GM19023 (cell line): ENCODE data around the gene RARS2.
"Not testable (repeated sequence)": the region's sequence is repeated elsewhere in the genome, so short reads cannot be mapped to it uniquely, and the experiment has no call there.

Experiments used
- ATAC-seq: cut with Tn5 transposase; IDR thresholded peaks from one replicate; pipeline ENCODE4 v1.9.1; 2021; ENCODE audit warnings: mild to moderate bottlenecking, moderate library complexity; ENCODE audit not compliant: unreplicated experiment

Gene RARS2, protein sequence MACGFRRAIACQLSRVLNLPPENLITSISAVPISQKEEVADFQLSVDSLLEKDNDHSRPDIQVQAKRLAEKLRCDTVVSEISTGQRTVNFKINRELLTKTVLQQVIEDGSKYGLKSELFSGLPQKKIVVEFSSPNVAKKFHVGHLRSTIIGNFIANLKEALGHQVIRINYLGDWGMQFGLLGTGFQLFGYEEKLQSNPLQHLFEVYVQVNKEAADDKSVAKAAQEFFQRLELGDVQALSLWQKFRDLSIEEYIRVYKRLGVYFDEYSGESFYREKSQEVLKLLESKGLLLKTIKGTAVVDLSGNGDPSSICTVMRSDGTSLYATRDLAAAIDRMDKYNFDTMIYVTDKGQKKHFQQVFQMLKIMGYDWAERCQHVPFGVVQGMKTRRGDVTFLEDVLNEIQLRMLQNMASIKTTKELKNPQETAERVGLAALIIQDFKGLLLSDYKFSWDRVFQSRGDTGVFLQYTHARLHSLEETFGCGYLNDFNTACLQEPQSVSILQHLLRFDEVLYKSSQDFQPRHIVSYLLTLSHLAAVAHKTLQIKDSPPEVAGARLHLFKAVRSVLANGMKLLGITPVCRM

DNA sequence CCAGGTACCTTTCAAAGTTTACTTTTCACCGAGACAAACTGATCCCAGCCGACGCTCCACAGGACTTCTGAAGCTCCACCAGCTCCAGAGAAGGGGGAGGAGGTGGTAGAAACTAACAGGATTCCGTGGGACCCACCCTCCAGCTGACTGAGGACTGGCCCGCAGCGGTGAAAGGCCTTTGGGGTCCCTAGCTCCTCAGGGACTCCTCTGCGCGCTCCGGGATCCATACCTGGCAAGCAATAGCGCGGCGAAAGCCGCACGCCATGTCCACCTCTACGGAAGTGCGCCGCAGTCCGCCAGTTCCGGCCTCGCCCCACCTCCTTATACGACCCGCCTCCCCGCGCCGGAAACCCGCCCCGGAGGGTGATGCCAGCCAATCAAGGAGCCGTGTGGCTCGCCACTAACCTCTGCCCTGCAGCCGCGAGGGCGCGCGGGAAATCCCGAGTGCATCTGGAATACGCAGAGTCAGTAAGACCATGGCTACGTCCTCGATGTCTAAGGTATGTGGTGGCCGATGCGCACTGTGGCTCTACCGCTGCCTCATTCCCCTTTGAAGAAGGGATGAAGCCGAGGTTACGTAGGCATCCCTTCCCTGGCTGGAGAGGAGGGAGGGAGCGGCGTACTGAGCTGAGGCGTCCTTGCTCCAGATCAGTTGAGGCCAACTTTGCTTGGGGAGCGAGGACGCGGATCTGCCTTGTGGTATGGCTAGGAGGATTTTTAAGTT is at the start of gene RARS2, which contains the start of gene ORC3:
Gene RARS2, minus strand, starts transcription at position 295 of the 724 bp plus-strand sequence. Its CDS starts 30 bp downstream, at position 265.
Gene ORC3, plus strand, starts transcription at position 443 of the 724 bp plus-strand sequence. Its CDS starts 34 bp downstream, at position 477.
- ATAC-seq = peak; percentile 100

DNA sequence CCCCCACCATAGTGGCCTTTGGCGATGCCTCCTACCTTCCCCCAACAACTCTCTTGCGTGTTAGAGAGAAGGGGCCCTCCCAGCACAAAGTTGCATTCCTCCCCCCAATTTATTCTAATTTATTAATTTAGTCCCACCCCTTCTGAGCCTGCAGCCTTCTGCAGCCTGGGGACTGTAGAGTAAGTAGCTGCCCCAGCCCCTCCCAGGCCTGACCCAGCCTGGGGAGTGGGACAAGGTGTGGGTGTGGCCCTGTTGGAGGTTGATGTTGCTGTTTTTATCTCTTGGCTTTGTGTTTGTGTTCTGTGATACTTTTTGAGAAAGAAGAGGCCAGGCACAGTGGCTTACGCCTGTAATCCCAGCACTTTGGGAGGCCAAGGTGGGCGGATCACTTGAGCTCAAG is 49.6 kb upstream of the RARS2 start:
- ATAC-seq = no peak

DNA sequence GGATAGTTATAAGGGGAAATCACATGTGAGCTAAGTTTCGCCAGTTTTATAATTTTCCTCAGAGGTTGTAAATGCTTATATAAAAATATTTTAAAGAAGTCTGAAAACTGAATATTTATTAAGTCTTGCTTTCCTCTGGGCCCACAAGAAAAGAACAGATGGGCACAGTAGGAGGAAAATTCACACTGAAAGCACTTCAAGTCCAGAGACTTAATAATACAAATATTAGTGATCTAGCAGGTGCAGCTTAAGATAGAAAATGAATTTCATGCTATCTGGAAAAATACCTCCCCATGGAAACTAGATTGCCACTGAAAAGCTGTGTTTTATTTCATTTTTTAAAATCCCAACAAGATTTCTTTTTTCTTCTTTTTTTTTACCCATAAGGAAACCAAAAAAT is 47.3 kb upstream of the RARS2 start:
- no peak for ATAC-seq

DNA sequence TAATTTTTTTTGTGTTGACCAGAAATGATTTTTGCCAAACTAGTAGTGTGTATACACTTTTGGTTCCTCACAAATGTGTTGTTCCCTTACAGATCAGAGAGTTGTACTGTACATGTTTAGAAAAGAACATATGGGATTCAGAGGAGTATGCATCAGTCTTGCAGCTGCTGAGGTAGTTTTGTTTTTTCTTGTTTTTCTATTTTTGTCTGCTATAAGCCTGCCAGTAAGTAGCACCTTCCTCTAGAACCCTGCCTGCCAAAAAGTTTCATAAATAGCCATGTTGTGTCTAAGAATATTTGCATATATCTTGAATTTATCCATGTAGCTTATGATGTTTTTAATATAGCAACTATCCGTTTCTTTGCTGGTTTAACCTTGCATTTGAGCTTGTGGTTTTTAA is 46.5 kb upstream of the RARS2 start:
- no peak for ATAC-seq

DNA sequence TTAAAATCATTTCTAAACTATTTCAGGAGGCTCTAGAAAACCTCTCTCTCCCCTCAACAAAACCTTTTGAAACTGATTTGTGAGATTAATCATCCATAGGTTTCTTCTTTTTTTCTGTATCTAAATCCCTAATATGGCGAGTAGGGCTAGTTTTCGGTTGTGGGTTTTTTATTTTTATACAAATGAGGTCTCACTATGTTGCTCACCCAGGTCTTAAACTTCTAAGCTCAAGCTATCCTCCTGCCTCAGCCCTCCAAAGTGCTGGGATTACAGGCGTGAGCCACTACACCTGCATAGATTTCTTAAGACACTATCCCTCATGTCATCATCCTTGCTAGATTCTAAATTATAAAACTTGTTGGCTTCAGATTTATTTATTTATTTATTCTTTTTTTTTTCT is 44.1 kb upstream of the RARS2 start:
- ATAC-seq = no peak

- no peak for ATAC-seq
Observed at GRCh38 chr6:87630746-87631145, 41.0 kb upstream of the RARS2 start.

GRCh38 chr6:87628881-87629280 is 39.1 kb upstream of the RARS2 start:
- ATAC-seq = no peak

- ATAC-seq = no peak
Observed at GRCh38 chr6:87628424-87628823, 38.6 kb upstream of the RARS2 start.

GRCh38 chr6:87623248-87623647 is 33.5 kb upstream of the RARS2 start:
- no peak for ATAC-seq

- no peak for ATAC-seq
Observed at GRCh38 chr6:87618531-87618930, 28.7 kb upstream of the RARS2 start.

DNA sequence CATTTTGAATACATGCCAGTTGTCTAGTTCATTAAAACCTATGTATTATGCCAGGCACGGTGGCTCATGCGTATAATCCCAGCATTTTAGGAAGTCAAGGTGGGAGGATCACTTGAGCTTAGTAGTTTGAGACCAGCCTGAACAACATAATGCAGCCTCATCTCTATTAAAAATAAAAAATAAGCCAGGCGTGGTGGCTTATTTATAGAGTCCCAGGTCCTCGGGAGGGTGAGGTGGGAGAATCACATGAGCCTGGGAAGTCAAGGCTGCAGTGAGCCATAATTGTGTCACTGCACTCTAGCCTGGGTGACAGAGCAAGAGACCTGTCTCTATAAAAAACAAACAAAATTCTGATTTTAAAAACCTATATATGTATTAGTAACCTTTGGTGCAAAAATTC is 27.6 kb upstream of the RARS2 start:
- ATAC-seq = no peak

DNA sequence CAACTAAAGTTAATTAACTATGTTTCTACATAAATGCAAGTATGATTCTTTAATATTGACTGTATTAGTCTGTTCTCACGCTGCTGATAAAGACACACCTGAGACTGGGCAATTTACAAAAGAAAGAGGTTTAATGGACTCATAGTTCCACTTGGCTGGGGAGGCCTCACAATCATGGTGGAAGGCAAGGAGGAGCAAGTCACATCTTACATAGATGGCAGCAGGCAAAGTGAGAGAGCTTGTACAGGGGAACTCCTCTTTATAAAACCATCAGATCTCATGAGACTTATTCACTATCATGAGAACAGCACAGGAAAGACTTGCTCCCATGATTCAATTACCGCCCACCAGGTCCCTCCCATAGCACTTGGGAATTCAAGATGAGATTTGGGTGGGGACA is 23.2 kb upstream of the RARS2 start:
- not testable (repeated sequence) for ATAC-seq

- no peak for ATAC-seq
Observed at GRCh38 chr6:87608802-87609201, 19.0 kb upstream of the RARS2 start.

GRCh38 chr6:87606199-87606598 is 16.4 kb upstream of the RARS2 start:
- ATAC-seq = no peak

- ATAC-seq = no peak
Observed at GRCh38 chr6:87600576-87600975, 10.8 kb upstream of the RARS2 start.

- no peak for ATAC-seq
Observed at GRCh38 chr6:87590990-87591389, 1.2 kb upstream of the RARS2 start.

DNA sequence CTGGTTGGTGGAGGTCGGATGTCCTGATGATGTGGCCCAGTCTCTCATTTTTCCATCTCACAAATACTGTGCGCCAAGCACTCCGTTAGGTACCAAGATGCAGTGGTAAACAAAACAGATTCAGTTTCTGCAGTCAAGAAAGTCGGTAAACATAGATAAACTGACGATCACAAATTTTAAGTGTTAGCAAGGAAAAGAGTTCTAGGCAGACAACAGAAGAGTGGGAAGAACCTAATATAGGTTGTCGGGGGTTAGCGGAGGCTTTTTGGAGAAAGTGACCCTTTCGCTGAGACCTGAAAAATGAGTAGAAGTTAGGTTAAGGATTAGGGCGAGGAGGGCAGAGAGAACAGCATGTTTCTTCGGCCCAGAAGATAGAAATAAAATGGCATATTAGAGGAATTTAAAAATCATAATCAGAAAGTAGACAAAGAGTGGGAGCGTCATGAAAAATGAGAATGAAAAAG is 662 bp upstream of the RARS2 start:
- no peak for ATAC-seq

DNA sequence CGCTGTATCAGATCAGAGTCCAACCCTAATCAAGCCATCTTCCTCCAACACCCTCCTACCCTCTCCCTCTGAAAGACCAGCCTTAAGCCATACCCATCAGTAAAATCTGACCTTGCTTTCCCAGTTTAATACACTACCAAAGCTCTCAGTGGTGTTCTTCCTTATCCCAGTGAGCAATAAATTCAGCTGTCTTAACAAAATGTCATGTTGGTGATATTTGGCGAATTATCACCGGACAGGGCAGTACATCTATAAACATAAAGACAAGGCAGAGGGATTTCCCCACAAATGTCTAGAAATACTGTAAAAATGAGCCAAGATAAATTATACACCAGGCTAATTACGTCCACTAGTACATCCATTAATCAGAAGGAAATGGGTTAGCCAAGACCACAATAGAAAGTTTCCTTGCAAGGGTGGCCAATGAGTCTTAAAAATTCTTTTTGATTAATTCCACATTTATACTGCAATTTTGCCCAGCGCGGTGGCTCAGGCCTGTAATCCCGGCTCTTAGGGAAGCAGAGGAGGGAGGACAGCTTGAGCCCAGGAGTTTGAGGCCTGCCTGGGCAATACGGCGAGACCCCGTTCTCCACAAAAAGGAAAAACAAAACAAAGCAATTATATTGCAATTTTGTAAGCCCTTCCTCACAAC is 905 bp downstream of the RARS2 start:
- ATAC-seq = no peak

DNA sequence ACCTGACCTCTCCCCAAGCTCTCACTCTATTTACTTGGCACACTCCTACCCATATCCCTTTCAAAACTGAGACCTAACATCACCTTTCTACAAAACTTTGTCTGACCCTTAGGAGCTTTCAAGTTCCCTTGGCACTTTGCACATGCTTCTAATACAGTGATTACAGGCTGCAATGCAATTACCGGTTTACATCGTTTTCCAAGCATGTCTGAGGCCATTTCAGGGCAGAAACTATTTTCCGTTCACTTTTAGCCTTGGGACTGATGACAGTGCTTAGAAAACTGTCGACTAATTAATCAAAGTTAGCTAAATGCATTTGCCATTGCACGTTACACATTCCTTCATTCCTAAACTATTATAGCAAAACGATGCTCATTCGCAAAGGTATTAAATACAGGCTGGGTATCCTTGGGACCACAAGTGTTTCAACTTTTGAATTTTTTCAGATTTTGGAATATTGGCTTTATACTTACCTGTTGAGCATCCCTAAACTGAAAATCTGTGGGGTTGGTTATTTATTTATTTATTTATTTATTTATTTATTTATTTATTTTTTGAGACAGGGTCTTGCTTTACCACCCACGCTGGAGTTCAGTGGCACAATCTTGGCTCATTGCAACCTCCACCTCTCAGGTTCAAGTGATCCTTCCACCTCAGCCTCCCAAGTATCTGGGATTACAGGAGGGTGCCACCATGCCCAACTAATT is 3.3 kb downstream of the RARS2 start:
- ATAC-seq = no peak

- ATAC-seq = no peak
Observed at GRCh38 chr6:87583822-87584221, 6.0 kb downstream of the RARS2 start.

- ATAC-seq = no peak
Observed at GRCh38 chr6:87575423-87575822, 14.4 kb downstream of the RARS2 start.
